HepG2 (cell line): ENCODE results near the gene DEUP1.

ENCODE experiments used
- EED ChIP-seq: sonication (generic); formaldehyde crosslinking; IDR thresholded peaks from 2 replicates; pipeline ENCODE4 v1.5.0; 2020; ENCODE audit warnings: mild to moderate bottlenecking, missing genetic modification reagents
- FIP1L1 ChIP-seq: fragments of 200-400 bp; formaldehyde crosslinking; IDR thresholded peaks from 2 replicates; pipeline ENCODE4 v1.6.1; 2018; ENCODE audit warnings: low read depth, mild to moderate bottlenecking, low read length, moderate library complexity, borderline replicate concordance; ENCODE audit not compliant: insufficient read depth
- FOXP1 ChIP-seq, 2 experiments: fragments of 450-650 bp in 1 of 2; IDR thresholded peaks; 2 replicates each; pipeline ENCODE4 v1.6.1; 2017 to 2018; ENCODE audit warnings: antibody characterized with exemption in 1 of 2
- IRX3 ChIP-seq: sonication (generic); formaldehyde crosslinking; IDR thresholded peaks from 2 replicates; pipeline ENCODE4 v1.8.1; 2023; ENCODE audit warnings: mild to moderate bottlenecking, low read depth, missing genetic modification reagents, borderline replicate concordance
- JUND ChIP-seq: sonication (generic); formaldehyde crosslinking; IDR thresholded peaks from 2 replicates; pipeline ENCODE4 v1.8.0; 2022; ENCODE audit warnings: mild to moderate bottlenecking, missing genetic modification reagents
- SMC3 ChIP-seq: IDR thresholded peaks from 2 replicates; pipeline ENCODE4 v1.6.1; 2011; ENCODE audit warnings: low read length, improper control_type of control experiment
- TBP ChIP-seq: sonication (generic); formaldehyde crosslinking; IDR thresholded peaks from 2 replicates; pipeline ENCODE4 v1.5.0; 2020; ENCODE audit warnings: missing genetic modification reagents
- TCF7 ChIP-seq: sonication (generic); IDR thresholded peaks from 2 replicates; pipeline ENCODE4 v1.6.1; 2016; ENCODE audit warnings: antibody characterized with exemption, low read depth
- ZNF75D ChIP-seq: sonication (generic); formaldehyde crosslinking; IDR thresholded peaks from 2 replicates; pipeline ENCODE4 v1.8.1; 2023; ENCODE audit warnings: missing genetic modification reagents, mild to moderate bottlenecking, borderline replicate concordance
- ZNF83 ChIP-seq: sonication (generic); formaldehyde crosslinking; IDR thresholded peaks from 2 replicates; pipeline ENCODE4 v1.4.0; 2020; ENCODE audit warnings: missing genetic modification reagents, mild to moderate bottlenecking, borderline replicate concordance
- TF ChIP-seq, protein P1 (sequence below): sonication (generic); formaldehyde crosslinking; IDR thresholded peaks from 2 replicates; pipeline ENCODE4 v1.4.0; 2020; ENCODE audit warnings: low read depth, mild to moderate bottlenecking, missing genetic modification reagents

DNA sequence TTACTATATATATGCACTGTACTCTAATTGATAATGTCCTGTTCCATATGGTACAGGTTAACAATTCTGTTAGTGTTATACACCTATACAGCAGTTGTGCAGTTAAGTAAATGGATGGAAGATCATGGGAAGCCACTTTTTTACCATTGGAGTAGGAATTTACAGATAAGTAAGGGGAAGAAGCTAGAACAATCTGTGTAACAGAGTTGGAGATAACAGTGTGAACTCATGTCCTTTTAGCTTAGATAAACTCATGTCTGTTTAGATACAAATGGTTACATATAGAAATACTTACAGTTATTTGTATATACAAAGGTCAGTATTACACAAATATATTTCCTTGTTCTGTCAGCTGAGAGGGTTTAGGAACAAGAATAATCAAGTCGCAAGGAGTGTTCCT is 6.8 kb upstream of the DEUP1 start:
- TF ChIP-seq TBP (CRISPR knock-in tag) (no peak), TCF7 (no peak), JUND (CRISPR knock-in tag) (no peak), ZNF75D (CRISPR knock-in tag) (no peak), FOXP1 (IDR thresholded peaks at IDR 0.05) (no peak), FOXP1 (CRISPR knock-in tag; IDR thresholded peaks at IDR 0.05) (no peak), SMC3 (no peak), FIP1L1 (no peak), IRX3 (CRISPR knock-in tag) (no peak), ZNF83 (CRISPR knock-in tag) (no peak), EED (no peak)
- TF ChIP-seq, protein P1, sequence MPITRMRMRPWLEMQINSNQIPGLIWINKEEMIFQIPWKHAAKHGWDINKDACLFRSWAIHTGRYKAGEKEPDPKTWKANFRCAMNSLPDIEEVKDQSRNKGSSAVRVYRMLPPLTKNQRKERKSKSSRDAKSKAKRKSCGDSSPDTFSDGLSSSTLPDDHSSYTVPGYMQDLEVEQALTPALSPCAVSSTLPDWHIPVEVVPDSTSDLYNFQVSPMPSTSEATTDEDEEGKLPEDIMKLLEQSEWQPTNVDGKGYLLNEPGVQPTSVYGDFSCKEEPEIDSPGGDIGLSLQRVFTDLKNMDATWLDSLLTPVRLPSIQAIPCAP (CRISPR knock-in tag) = no peak
